Measurements from ENCODE around the gene TSKS. TPM values are rescaled to one million over a fixed set of nuclear protein-coding genes. Genes with fewer than 3 reads are reported as not detected.

Gene TSKS
- polyA plus RNA-seq, 3 donors = 0.22 to 2.5 (median 1.1) TPM

GRCh38 chr19:49799798-49800376 is 36.8 kb upstream of the TSKS start:
- H3K27ac ChIP-seq (ENCODE audit: low read depth, low read length) = no peak overlapping the region
- 92 to 94% (median 93%) methylated on average over 25 of the region's 25 CpGs for WGBS, 3 donors

GRCh38 chr19:49799271-49799797 is 36.2 kb upstream of the TSKS start:
- no peak overlapping the region for H3K27ac ChIP-seq (ENCODE audit: low read depth, low read length)
- 88 to 95% (median 94%) methylated on average over 28 of the region's 28 CpGs for WGBS, 3 donors

DNA sequence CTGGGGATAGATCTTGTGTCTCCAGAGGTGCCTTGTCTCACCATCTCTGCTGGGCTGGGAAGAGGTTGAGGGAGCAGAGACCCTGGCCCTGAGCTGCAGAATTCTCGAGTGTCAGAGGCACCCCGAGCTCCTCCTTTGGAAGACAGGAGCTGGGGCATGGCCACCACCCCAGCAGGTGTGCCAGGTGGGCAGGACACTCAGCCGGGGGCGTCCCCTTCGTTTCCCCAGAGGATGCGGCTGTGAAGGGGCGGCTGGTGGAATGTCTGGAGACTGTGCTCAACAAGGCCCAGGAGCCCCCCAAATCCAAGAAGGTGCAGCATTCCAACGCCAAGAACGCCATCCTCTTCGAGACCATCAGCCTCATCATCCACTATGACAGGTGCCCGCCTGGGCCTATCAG is 35.5 kb upstream of the TSKS start:
- no peak overlapping the region for H3K27ac ChIP-seq (ENCODE audit: low read depth, low read length)
- 91 to 97% (median 95%) methylated on average over 11 of the region's 11 CpGs for WGBS, 3 donors

DNA sequence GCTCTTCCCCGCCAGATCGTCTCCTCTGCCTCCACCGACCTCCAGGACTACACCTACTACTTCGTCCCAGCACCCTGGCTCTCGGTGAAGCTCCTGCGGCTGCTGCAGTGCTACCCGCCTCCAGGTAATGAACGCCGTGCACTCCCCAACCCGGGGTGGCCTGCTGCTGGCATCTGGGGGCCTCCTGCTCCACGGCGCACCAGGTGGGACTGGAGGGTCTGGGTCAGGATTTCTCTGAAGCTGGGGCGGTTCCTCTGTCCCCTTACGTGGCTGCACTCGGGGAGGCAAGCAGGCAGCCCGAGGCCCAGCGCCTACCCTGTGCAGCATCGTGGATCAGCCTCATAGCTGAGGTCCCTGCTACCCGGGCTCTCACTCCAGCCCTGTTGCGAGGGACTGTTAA is 32.5 kb upstream of the TSKS start:
- 93 to 96% (median 93%) methylated on average over 20 of the region's 20 CpGs for WGBS, 3 donors
- H3K27ac ChIP-seq (ENCODE audit: low read depth, low read length) = no peak overlapping the region

DNA sequence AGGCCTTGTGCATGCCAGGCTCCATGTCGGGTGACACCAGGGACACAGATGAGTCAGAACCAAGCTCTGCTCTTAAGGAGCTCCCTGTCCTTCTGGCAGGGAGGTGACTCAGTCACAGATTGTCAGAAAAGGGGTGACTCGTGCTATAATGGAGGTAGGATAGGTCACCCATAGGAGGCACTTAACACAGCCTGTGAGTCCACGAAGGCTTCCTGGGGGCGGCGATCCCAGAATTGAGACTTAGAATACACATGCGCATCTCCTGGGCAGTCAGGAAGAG is 30.4 kb upstream of the TSKS start:
- WGBS, 3 donors = 91 to 93% (median 92%) methylated on average over 6 of the region's 6 CpGs
- no peak overlapping the region for H3K27ac ChIP-seq (ENCODE audit: low read depth, low read length)

DNA sequence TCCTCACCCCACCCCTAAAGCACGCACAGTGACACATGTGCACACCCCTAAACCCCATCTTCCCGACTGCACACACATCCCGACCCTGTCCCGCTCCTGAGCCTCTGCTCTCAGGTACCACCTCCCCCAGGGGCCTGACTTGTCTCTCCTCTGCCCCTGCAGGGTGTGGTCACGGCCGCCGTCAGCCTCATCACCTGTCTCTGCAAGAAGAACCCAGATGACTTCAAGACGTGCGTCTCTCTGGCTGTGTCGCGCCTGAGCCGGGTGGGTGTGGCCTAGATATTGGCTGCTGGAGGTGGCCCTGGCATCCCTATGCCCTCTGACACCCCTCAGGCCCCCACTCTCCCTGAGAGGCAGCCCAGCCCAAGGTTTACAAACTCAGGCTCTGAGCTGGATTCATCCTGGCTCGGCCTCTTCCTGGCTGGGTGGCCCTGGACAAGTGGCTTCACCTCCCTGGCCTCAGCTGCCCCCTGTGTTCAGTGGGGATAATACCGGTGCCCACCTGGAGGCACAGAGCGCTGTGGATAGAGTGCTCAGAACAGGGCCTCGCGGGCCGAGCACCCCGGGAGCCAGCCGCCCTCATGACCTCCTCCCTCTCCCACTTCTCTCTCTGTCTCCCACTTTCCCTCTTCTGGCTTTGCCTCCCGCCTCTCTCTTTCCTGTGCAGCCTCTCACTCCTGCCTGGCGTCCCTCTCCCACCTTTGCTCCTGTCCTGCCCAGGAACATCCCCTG is 29.9 kb upstream of the TSKS start:
- H3K27ac ChIP-seq (ENCODE audit: low read depth, low read length) = no peak overlapping the region
- 91 to 93% (median 92%) methylated on average over 18 to 22 of the region's 22 CpGs for WGBS, 3 donors

- 92 to 97% (median 94%) methylated on average over 20 to 26 of the region's 26 CpGs for WGBS, 3 donors
- no peak overlapping the region for H3K27ac ChIP-seq (ENCODE audit: low read depth, low read length)
Measured at GRCh38 chr19:49791776-49792445, 28.8 kb upstream of the TSKS start.

DNA sequence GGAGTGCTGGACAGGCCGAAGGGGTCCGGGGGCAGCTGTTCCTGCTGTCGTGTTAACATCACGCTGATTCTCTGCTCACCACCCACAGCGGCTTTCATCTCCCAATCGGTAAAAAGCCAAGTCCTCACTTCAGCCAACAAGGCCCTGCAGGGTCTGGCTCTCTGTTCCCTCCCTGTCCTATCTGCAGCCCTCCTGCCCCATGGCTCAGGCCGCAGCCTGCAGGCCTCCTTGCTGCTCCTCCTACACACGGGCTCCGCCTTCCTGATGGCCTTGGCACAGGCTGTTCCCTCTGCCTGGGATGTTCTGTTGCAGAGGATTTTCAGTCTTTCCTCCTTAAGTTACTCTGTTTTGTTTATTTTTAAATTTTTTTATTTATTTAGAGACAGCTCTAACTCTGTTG is 27.8 kb upstream of the TSKS start:
- H3K27ac ChIP-seq (ENCODE audit: low read depth, low read length) = no peak overlapping the region
- 52 to 75% (median 55%) methylated on average over 9 of the region's 9 CpGs for WGBS, 3 donors

DNA sequence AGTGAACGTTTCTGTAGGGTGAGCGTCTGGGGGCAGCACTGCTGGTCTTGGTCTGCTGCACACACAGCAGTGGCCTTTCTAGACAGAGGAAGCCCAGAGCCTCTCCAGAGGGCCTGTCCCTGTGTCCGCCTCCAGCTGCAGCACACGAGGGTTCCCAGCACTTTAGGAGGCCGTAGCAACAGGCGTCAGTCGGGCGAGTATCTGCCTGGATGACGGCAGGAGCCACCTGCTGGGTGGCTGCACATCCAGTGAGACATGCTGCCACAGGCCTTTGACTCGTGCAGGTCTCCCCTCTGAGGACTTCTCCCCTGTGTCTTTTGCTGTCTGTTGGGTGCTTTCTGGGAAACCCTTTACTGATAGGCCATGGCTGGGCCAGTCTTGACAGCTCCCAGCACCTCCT is 25.8 kb upstream of the TSKS start:
- no peak overlapping the region for H3K27ac ChIP-seq (ENCODE audit: low read depth, low read length)
- 87 to 91% (median 89%) methylated on average over 10 of the region's 10 CpGs for WGBS, 3 donors

DNA sequence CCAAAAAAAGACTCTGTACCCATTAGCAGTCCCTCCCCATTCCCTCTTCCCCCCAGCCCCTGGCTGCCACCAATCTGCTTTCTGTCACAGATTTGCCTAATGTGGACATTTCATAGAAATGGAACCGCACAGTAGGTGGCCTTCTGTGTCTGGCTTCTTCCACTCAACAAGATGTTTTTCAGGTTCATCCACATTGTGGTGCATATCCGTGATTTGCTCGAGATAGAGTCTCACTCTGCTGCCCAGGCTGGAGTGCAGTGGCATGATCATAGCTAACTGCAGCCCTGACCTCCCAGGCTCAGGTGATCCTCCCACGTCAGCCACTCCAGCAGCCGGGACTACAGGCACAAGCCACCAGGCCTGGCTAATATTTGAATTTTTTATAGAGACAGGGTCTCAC is 24.6 kb upstream of the TSKS start:
- H3K27ac ChIP-seq (ENCODE audit: low read depth, low read length) = no peak overlapping the region
- whole genome bisulfite sequencing, 3 donors = 88 to 92% (median 92%) methylated on average over 5 of the region's 5 CpGs

DNA sequence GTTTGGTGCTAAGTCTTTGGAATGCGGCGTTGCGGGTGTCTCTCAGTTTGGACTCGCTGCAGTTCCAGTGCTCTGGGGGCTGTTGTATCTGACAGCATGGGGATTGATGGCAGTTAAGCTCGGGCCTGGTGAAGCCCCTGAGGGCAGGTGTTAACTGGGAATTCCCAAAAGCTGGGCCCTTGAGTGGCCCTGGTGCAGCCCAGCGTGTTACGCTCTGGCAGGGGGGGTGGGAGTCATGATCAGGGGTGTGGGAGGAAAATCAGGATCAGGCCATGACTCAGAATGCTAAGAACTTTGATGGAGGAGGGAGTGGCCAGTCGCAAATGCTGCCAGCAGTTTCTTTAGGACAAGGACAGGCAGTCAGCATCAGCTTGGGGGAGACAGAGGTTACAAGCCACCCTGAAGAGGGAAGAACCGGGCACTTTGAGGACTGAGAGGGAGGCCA is 23.3 kb upstream of the TSKS start:
- H3K27ac ChIP-seq (ENCODE audit: low read depth, low read length) = no peak overlapping the region
- 68 to 79% (median 73%) methylated on average over 9 of the region's 9 CpGs for WGBS, 3 donors

DNA sequence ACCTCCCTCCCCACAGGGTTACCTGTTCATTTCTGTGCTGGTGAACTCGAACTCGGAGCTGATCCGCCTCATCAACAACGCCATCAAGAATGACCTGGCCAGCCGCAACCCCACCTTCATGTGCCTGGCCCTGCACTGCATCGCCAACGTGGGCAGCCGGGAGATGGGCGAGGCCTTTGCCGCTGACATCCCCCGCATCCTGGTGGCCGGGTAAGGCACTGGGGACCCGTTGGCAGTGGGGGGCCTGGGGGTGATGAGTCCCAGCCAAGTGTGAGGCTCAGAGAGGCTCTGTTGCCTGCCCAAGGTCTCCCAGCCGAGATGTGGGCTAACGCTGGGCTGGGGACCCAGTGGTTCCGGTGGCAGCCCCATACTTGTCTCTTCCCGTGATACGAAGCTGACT is 19.4 kb upstream of the TSKS start:
- 95 to 98% (median 97%) methylated on average over 18 of the region's 18 CpGs for WGBS, 3 donors
- no peak overlapping the region for H3K27ac ChIP-seq (ENCODE audit: low read depth, low read length)

GRCh38 chr19:49781394-49781793 is 18.3 kb upstream of the TSKS start:
- no peak overlapping the region for H3K27ac ChIP-seq (ENCODE audit: low read depth, low read length)
- WGBS, 3 donors = 85 to 95% (median 88%) methylated on average over 7 of the region's 7 CpGs

DNA sequence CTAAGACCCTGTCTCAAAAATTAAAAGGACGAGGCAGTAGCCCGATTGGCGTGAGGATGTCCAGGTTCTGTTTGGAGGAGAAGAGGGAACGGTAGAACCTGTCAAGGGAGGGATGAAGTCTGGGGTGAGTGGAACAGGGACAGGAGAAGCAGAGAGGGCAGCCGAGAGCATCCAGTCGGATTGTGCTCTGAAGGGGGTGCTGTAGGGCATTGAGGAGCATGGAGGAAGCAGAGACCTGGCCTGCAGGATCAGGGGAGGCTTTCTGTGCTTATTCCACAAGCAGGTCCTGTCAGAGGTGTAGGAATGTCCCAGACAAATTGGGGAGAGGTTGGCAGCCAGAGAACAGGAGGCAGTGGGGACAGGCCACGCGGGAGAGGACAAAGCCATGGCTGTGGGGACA is 17.8 kb upstream of the TSKS start:
- H3K27ac ChIP-seq (ENCODE audit: low read depth, low read length) = no peak overlapping the region
- 86 to 92% (median 87%) methylated on average over 8 of the region's 8 CpGs for WGBS, 3 donors

GRCh38 chr19:49779731-49780555 is 16.8 kb upstream of the TSKS start:
- no peak overlapping the region for H3K27ac ChIP-seq (ENCODE audit: low read depth, low read length)
- 71 to 83% (median 73%) methylated on average over 11 of the region's 11 CpGs for WGBS, 3 donors

DNA sequence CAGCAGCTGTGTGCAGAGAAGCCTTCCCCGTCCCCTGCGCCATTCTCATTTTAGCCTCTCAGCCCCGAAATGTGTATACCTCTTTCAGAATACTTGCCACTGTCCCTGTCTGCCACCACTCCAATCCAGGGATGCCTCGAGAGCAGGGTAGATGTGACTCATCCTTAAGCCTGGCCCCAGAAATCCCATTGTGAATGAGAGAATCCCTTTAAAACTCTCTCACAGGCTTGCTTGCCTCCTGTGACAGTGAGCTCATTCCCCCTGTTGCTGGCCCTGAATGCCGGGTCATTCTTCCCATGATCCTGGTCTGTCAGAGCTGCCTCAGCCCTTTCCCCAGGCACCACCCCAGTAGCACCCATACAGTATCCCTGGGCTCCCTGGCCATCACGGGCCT is 13.3 kb upstream of the TSKS start:
- 87 to 95% (median 91%) methylated on average over 6 of the region's 6 CpGs for WGBS, 3 donors
- H3K27ac ChIP-seq (ENCODE audit: low read depth, low read length) = no peak overlapping the region

GRCh38 chr19:49775742-49776370 is 12.8 kb upstream of the TSKS start:
- H3K27ac ChIP-seq (ENCODE audit: low read depth, low read length) = no peak overlapping the region
- 81 to 97% (median 85%) methylated on average over 20 of the region's 20 CpGs for WGBS, 3 donors

GRCh38 chr19:49774969-49775368 is 11.9 kb upstream of the TSKS start:
- WGBS, 3 donors = 94 to 97% (median 94%) methylated on average over 8 of the region's 8 CpGs
- H3K27ac ChIP-seq (ENCODE audit: low read depth, low read length) = no peak overlapping the region
